CD4-positive, alpha-beta T cell treated with Interleukin-15 for 4 hours (primary cell): ENCODE results near the gene MT1B.
"Not testable (repeated sequence)": the region's sequence is repeated elsewhere in the genome, so short reads cannot be mapped to it uniquely, and the experiment has no call there.

Source experiments
- DNase-seq: peaks from one replicate; pipeline ENCODE4 v3.0.0-alpha.2; 2020; ENCODE audit warnings: low spot score

MT1B gene

DNA sequence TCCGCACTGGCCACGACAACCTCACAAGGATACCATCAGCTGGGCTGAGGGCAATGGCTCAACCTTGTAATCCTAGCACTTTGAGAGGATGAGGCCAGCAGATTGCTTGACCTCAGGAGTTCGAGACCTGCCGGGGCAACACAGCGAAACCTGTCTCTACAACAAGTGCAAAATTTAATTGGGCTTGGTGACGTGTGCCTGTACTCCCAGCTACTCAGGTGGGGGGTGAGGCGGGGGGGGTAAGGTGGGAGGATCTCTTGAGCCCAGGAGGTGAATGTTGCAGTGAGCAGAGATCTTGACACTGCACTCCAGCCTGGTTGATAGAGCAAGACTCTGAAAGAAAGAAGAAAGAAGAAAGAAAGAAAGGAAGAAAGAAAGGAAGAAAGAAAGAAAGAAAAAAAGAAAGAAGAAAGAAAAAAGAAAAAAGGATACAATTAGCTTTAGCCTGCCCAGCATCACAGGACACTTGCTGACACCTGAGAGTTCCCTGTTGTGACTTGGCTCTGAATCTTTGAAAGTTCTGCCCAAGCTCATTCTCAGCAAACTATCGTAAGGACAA lies 31.3 kb upstream of the MT1B start:
- DNase-seq = no peak

DNA sequence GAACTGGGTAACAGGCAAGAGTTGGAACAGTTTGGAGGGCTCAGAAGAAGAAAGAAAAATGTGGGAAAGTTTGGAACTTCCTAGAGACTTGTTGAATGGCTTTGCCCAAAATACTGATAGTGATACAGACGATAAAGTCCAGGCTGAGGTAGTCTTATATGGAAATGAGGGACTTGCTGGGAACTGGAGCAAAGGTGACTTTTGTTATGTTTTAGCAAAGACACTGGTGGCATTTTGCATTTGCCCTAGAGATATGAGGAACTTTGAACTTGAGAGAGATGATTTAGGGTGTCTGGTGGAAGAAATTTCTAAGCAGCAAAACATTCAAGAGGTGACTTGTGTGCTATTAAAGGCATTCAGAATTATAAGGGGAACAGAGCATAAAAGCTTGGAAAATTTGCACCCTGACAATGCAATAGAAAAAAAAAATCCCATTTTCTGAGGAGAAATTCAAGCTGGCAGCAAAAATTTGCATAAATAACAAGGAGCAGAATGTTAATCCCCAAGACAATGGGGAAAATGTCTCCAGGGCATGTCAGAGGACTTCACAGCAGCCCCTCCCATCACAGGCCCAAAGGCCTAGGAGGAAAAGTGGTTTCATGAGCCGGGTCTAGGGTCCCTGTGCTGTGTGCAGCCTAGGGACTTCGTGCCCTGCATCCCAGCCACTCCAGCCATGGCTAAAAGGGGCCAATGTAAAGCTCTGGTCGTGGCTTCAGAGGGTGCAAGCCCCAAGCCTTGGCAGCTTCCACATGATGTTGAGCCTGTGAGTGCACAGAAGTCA lies 29.8 kb upstream of the MT1B start:
- DNase-seq = not testable (repeated sequence)

DNA sequence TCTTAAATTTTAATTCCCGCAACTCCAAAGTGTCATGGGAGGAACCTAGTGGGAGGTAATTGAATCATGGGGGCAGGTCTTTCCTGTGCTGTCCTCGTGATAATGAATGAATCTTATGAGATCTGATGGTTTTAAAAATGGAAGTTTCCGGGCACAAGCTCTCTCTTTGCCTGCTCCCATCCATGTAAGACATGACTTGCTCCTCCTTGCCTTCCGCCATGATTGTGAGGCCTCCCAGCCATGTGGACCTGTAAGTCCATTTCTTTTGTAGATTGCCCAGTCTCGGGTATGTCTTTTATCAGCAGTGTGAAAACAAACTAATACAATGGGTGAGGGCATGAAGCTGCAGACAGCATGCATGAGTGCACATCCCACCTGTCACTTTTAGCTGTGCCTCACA lies 28.5 kb upstream of the MT1B start:
- not testable (repeated sequence) for DNase-seq

DNA sequence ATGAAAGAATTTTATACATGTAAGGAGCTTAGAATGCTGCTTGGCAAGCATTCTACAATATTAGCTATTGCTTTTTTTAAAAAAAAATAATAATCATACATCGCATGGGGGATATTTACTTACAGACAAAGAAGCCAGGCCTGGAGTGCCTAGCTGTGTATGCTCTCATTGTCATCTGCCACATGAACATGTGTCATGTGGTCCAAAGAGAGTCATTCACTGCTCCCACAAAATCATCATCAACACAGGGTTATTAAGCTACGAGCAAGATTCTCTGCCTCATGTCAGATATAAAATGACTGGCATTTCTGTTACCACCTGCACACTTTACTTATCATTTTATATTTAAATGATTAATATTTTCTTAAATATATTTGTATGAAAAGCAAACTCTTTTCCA lies 28.0 kb upstream of the MT1B start:
- no peak for DNase-seq

GRCh38 chr16:56625140-56625942 lies 26.3 kb upstream of the MT1B start, which contains the start of gene MT1E:
MT1E (plus strand) TSS chr16:56625781; CDS start chr16:56625852, 71 bp downstream.
- no peak for DNase-seq

GRCh38 chr16:56625943-56626654 lies 25.6 kb upstream of the MT1B start:
- DNase-seq = no peak

GRCh38 chr16:56626685-56627084 lies 25.0 kb upstream of the MT1B start:
- no peak for DNase-seq

GRCh38 chr16:56628486-56629350 lies 23.0 kb upstream of the MT1B start:
- DNase-seq = no peak

- DNase-seq = no peak
Observed at GRCh38 chr16:56629531-56629930, 22.2 kb upstream of the MT1B start.

DNA sequence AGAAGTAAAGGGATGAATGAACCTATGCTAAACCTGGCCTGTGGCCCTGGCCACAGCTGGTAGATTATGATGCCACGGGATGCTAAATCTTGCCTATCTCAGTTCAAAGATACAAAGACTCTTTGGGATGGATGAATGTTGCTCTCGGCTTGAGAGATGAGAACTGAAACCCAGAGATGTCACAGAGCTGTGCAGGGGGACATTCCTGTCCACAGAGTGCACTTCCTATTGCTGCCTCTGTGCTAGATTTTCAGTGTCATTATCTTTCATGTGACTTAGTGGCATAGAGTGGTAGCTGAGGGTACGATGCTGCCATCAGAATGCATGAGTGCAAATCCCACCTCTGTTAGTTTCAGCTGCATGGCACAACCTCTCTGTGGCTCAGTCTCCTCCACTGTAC lies 21.6 kb upstream of the MT1B start:
- no peak for DNase-seq

GRCh38 chr16:56631197-56631596 lies 20.5 kb upstream of the MT1B start:
- DNase-seq = no peak

DNA sequence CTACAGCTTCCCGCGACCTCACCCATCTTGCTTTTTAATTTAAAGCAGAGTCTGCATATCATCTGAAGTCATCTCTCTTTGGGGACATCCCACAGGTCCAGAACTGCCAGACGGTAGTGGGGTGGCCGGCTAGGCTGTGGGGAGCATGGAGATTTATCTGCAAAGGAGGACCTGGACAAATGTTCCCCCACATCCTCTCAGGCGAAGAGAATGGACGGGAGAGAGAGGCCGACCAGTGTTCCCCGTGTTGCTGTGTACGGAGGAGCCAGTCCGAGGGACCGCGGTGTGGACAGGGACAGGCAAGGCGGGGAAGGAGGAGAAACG lies 19.9 kb upstream of the MT1B start:
- no peak for DNase-seq

GRCh38 chr16:56632156-56632847 lies 19.4 kb upstream of the MT1B start, which contains the start of gene MT1M:
MT1M (plus strand) TSS chr16:56632659; CDS start chr16:56632732, 73 bp downstream.
- no peak for DNase-seq

- no peak for DNase-seq
Observed at GRCh38 chr16:56632848-56633365, 18.8 kb upstream of the MT1B start.

DNA sequence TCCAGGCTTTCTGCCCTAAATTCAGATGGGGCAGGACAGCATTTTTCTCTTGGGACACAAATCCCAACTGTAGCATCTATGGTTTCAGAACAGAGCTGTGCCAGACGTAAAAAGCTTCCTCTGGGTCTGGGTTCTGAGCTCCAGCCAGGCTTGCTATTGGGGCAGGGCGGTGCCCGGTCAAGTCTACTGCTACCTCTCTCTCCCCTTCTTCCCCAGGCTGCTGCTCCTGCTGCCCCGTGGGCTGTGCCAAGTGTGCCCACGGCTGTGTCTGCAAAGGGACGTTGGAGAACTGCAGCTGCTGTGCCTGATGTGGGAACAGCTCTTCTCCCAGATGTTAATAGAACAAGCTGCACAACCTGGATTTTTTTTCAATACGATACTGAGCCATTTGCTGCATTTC lies 18.2 kb upstream of the MT1B start:
- DNase-seq = no peak

GRCh38 chr16:56634715-56635440 lies 16.8 kb upstream of the MT1B start:
- DNase-seq = no peak

GRCh38 chr16:56635441-56635967 lies 16.2 kb upstream of the MT1B start:
- DNase-seq = no peak

DNA sequence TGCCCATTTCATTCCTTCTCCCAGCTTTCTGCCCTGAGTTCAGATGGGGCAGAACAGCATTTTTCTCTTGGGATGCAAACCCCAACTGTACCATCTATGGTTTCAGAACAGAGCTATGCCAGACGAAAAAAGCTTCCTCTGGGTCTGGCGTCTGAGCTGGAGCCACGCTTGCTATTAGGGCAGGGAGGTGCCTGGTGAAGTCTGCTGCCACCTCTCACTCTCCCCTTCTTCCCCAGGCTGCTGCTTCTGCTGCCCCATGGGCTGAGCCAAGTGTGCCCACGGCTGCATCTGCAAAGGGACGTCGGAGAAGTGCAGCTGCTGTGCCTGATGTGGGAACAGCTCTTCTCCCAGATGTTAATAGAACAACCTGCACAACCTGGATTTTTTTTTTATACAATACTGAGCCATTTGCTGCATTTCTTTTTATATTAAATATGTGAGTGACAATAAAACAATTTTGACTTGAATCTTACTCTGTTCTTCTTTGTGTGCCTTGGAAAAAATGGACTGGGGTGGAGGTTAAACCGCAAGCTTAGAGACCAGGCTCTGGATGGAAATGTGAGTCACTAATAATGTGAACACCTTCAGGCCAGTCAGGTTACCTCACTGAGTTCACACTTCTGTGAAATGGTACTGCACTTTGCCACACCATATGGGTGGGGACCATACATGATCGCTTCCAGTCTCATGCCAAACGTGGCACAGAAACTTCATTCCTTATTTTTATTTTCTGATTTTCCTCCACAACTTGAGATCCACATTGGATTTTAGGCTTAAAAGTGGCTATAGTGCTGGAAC lies 14.9 kb upstream of the MT1B start:
- no peak for DNase-seq
